HepG2 (cell line): ENCODE measurements around the gene IFT52. TPM values are rescaled to one million over a fixed set of nuclear protein-coding genes. Genes with fewer than 3 reads are reported as not detected.

Experiments
- ARNT2 ChIP-seq: sonication (generic); formaldehyde crosslinking; IDR thresholded peaks from 2 replicates; pipeline ENCODE4 v1.8.0; 2022; ENCODE audit warnings: mild to moderate bottlenecking, low read depth, missing genetic modification reagents, moderate library complexity
- BCL6 ChIP-seq: IDR thresholded peaks from 2 replicates; pipeline ENCODE4 v1.6.1; 2016; ENCODE audit warnings: missing genetic modification reagents, missing compliant biosample characterization
- CENPT ChIP-seq: sonication (generic); formaldehyde crosslinking; IDR thresholded peaks from 2 replicates; pipeline ENCODE4 v1.8.0; 2022; ENCODE audit warnings: low read depth, mild to moderate bottlenecking, moderate library complexity, missing genetic modification reagents
- ERF ChIP-seq: IDR thresholded peaks from 2 replicates; pipeline ENCODE4 v1.6.1; 2018; ENCODE audit warnings: missing biosample characterization, missing genetic modification reagents
- FOXK1 ChIP-seq: sonication (generic); formaldehyde crosslinking; IDR thresholded peaks from 2 replicates; pipeline ENCODE4 v1.4.0; 2020; ENCODE audit warnings: low read depth, missing genetic modification reagents, borderline replicate concordance
- KLF15 ChIP-seq: sonication (generic); formaldehyde crosslinking; IDR thresholded peaks from 2 replicates; pipeline ENCODE4 v1.8.1; 2023; ENCODE audit warnings: borderline replicate concordance, mild to moderate bottlenecking, inconsistent platforms, missing genetic modification reagents, mixed read lengths
- MAF1 ChIP-seq: sonication (generic); formaldehyde crosslinking; IDR thresholded peaks from 2 replicates; pipeline ENCODE4 v1.5.0; 2020; ENCODE audit warnings: missing genetic modification reagents, borderline replicate concordance
- MAFK ChIP-seq, 2 experiments: IDR thresholded peaks in 1 of 2; conservative IDR thresholded peaks in 1 of 2; 2 replicates each; pipeline ENCODE4 v1.6.1; 2011; ENCODE audit warnings: improper control_type of control experiment in 2 of 2, low read length in 2 of 2
- NFIC ChIP-seq: IDR thresholded peaks from 2 replicates; pipeline ENCODE4 v1.6.1; 2012; ENCODE audit warnings: mild to moderate bottlenecking, low read length, inconsistent platforms
- NFYC ChIP-seq: IDR thresholded peaks from 2 replicates; pipeline ENCODE4 v1.6.1; 2016; ENCODE audit warnings: missing genetic modification reagents, missing compliant biosample characterization
- NR2F1 ChIP-seq, 2 experiments: fragments of 450-650 bp in 1 of 2; formaldehyde crosslinking in 1 of 2; IDR thresholded peaks; 2 replicates each; pipeline versions ENCODE4 v1.5.0 to v1.6.1; 2016 to 2020; ENCODE audit warnings: mild to moderate bottlenecking in 1 of 2, missing compliant biosample characterization in 1 of 2, missing genetic modification reagents in 1 of 2, moderate library complexity in 1 of 2
- RELA ChIP-seq: sonication (generic); formaldehyde crosslinking; IDR thresholded peaks from 2 replicates; pipeline ENCODE4 v1.4.0; 2020; ENCODE audit warnings: missing genetic modification reagents
- RFX1 ChIP-seq: fragments of 450-650 bp; IDR thresholded peaks from 2 replicates; pipeline ENCODE4 v1.6.1; 2017
- SAP130 ChIP-seq: IDR thresholded peaks from 2 replicates; pipeline ENCODE4 v1.6.1; 2016; ENCODE audit warnings: low read depth
- SCMH1 ChIP-seq: sonication (generic); formaldehyde crosslinking; IDR thresholded peaks from 2 replicates; pipeline ENCODE4 v1.9.0; 2021; ENCODE audit warnings: missing genetic modification reagents, mild to moderate bottlenecking, borderline replicate concordance
- ZBTB20 ChIP-seq: sonication (generic); formaldehyde crosslinking; IDR thresholded peaks from 2 replicates; pipeline ENCODE4 v1.8.1; 2023; ENCODE audit warnings: missing genetic modification reagents, low read depth, mild to moderate bottlenecking, borderline replicate concordance
- ZNF205 ChIP-seq: IDR thresholded peaks from 2 replicates; pipeline ENCODE4 v1.6.1; 2018; ENCODE audit warnings: missing biosample characterization, missing genetic modification reagents
- ZNF484 ChIP-seq: sonication (generic); formaldehyde crosslinking; IDR thresholded peaks from 2 replicates; pipeline ENCODE4 v1.5.1; 2020; ENCODE audit warnings: mild to moderate bottlenecking, low read depth, missing genetic modification reagents, borderline replicate concordance
- ZNF577 ChIP-seq: sonication (generic); formaldehyde crosslinking; IDR thresholded peaks from 2 replicates; pipeline ENCODE4 v1.4.0; 2020; ENCODE audit warnings: mild to moderate bottlenecking, low read depth, missing genetic modification reagents, borderline replicate concordance
- ZNF678 ChIP-seq: sonication (generic); formaldehyde crosslinking; IDR thresholded peaks from 2 replicates; pipeline ENCODE4 v1.4.0; 2020; ENCODE audit warnings: mild to moderate bottlenecking, missing genetic modification reagents
- ZNF891 ChIP-seq: sonication (generic); formaldehyde crosslinking; IDR thresholded peaks from 2 replicates; pipeline ENCODE4 v1.5.0; 2020; ENCODE audit warnings: mild to moderate bottlenecking, missing genetic modification reagents
- polyA plus RNA-seq, 8 experiments: library from polyadenylated mRNA; depleted of rRNA in 3 of 8; stranded (reverse) in 7 of 8; unstranded in 1 of 8; fragments of >200 nt; fragmentation: Illumina TruSeq in 4 of 8; extraction: Trizol in 4 of 8; gene quantifications; 2 replicates each; pipeline versions ENCODE4 v1.2.1 to v1.2.3, GENCODE V29; 2011 to 2016; ENCODE audit warnings: low read depth in 4 of 8, missing spikeins in 1 of 8, mixed read lengths in 1 of 8; ENCODE audit not compliant: insufficient read depth in 1 of 8
- total RNA-seq, 5 experiments: library from RNA; depleted of rRNA; stranded (reverse); fragments of >200 nt; fragmentation: Illumina TruSeq; extraction: Trizol; gene quantifications; 2 replicates each; pipeline ENCODE4 v1.2.3, GENCODE V29; 2016; ENCODE audit warnings: low read depth in 1 of 5
- TF ChIP-seq, protein P1 (sequence below): sonication (generic); formaldehyde crosslinking; IDR thresholded peaks from 2 replicates; pipeline ENCODE4 v1.5.1; 2020; ENCODE audit warnings: mild to moderate bottlenecking, missing genetic modification reagents, borderline replicate concordance
- TF ChIP-seq, protein P2 (sequence below): sonication (generic); formaldehyde crosslinking; IDR thresholded peaks from 2 replicates; pipeline ENCODE4 v1.8.1; 2022; ENCODE audit warnings: low read depth, mild to moderate bottlenecking, missing genetic modification reagents
- TF ChIP-seq, protein P3 (sequence below): sonication (generic); formaldehyde crosslinking; IDR thresholded peaks from 2 replicates; pipeline ENCODE4 v1.4.0; 2020; ENCODE audit warnings: mild to moderate bottlenecking, missing genetic modification reagents

Gene IFT52
- total and polyA plus RNA-seq, 2 of the 13 experiments (the other 11 are each of a cell fraction or from before 2014, with no cell fraction given) = 48.0 to 64.0 TPM

DNA sequence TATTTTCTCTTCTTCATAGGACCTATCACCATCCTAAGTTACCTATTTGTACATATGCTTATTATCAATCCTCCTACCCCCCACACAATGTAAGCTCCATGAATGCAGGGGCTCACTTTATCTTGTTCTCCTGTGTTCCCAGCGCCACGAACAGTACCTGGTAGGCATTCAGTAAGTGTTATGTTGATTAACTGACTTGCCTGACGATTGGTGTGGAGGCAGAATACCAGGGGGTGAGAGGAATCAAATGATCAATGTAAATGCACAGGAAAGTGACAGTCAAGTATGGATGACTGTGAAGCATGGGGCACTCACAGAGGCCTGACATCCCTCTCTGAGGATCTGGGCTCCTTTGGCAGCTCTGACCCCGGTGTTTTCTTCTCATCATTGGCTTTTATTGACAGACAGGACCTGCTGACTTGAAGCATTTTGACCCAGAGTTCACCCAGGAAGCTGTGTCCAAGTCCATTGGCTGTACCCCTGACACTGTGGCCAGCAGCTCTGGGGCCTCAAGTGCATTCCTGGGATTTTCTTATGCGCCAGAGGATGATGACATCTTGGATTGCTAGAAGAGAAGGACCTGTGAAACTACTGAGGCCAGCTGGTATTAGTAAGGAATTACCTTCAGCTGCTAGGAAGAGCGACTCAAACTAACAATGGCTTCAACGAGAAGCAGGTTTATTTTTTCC, 6.1 kb upstream of the IFT52 start (continued):
- TF ChIP-seq NR2F1 (CRISPR knock-in tag; IDR thresholded peaks at IDR 0.05) (peak in 1 of 2 experiments; percentile 58; a peak in 2 of 4 replicates), MAF1 (no peak), ARNT2 (CRISPR knock-in tag) (no peak), ERF (CRISPR knock-in tag) (no peak; the same call in 1 of the 2 replicates), ZNF577 (CRISPR knock-in tag) (no peak), NFIC (no peak), RFX1 (no peak), ZNF205 (CRISPR knock-in tag) (0 out of 2 replicates have a peak, but pooled peaks have one; percentile 25), SAP130 (CRISPR knock-in tag) (no peak; the same call in 1 of the 2 replicates), FOXK1 (CRISPR knock-in tag) (no peak), ZNF678 (CRISPR knock-in tag) (no peak), NFYC (CRISPR knock-in tag) (no peak), RELA (no peak), BCL6 (CRISPR knock-in tag) (peak; percentile 32; the same call in 1 of the 2 replicates), ZBTB20 (CRISPR knock-in tag) (no peak), ZNF484 (CRISPR knock-in tag) (no peak), KLF15 (no peak), ZNF891 (CRISPR knock-in tag) (no peak), CENPT (CRISPR knock-in tag) (no peak), MAFK (conservative IDR thresholded peaks at IDR 0.05 in 1 of 2, IDR thresholded peaks at IDR 0.05 in 1 of 2; ENCODE audit: low read length in 2 of 2) (no peak), SCMH1 (no peak)
- TF ChIP-seq, protein P1, sequence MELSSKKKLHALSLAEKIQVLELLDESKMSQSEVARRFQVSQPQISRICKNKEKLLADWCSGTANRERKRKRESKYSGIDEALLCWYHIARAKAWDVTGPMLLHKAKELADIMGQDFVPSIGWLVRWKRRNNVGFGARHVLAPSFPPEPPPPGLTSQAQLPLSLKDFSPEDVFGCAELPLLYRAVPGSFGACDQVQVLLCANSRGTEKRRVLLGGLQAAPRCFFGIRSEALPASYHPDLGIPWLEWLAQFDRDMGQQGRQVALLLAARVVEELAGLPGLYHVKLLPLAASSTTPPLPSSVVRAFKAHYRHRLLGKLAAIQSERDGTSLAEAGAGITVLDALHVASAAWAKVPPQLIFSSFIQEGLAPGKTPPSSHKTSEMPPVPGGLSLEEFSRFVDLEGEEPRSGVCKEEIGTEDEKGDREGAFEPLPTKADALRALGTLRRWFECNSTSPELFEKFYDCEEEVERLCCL (CRISPR knock-in tag) = no peak
- TF ChIP-seq, protein P2, sequence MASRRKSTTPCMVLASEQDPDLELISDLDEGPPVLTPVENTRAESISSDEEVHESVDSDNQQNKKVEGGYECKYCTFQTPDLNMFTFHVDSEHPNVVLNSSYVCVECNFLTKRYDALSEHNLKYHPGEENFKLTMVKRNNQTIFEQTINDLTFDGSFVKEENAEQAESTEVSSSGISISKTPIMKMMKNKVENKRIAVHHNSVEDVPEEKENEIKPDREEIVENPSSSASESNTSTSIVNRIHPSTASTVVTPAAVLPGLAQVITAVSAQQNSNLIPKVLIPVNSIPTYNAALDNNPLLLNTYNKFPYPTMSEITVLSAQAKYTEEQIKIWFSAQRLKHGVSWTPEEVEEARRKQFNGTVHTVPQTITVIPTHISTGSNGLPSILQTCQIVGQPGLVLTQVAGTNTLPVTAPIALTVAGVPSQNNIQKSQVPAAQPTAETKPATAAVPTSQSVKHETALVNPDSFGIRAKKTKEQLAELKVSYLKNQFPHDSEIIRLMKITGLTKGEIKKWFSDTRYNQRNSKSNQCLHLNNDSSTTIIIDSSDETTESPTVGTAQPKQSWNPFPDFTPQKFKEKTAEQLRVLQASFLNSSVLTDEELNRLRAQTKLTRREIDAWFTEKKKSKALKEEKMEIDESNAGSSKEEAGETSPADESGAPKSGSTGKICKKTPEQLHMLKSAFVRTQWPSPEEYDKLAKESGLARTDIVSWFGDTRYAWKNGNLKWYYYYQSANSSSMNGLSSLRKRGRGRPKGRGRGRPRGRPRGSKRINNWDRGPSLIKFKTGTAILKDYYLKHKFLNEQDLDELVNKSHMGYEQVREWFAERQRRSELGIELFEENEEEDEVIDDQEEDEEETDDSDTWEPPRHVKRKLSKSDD (CRISPR knock-in tag) = no peak
- TF ChIP-seq, protein P3, sequence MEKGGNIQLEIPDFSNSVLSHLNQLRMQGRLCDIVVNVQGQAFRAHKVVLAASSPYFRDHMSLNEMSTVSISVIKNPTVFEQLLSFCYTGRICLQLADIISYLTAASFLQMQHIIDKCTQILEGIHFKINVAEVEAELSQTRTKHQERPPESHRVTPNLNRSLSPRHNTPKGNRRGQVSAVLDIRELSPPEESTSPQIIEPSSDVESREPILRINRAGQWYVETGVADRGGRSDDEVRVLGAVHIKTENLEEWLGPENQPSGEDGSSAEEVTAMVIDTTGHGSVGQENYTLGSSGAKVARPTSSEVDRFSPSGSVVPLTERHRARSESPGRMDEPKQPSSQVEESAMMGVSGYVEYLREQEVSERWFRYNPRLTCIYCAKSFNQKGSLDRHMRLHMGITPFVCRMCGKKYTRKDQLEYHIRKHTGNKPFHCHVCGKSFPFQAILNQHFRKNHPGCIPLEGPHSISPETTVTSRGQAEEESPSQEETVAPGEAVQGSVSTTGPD (CRISPR knock-in tag) = no peak
